HFF-Myc (cell line): Measurements from ENCODE around the gene PTGIR.

ENCODE experiments used
- DNase-seq: peaks from one replicate; pipeline ENCODE4 v3.0.0-alpha.2; 2011; ENCODE audit warnings: low read depth; ENCODE audit errors: extremely low read depth
- H3K4me3 ChIP-seq: replicated peaks from 2 replicates; pipeline ENCODE4 v1.5.1; 2011; ENCODE audit warnings: low read depth, mild to moderate bottlenecking, control low read depth, low read length
- TF ChIP-seq, protein P1 (sequence below): IDR thresholded peaks from 2 replicates; pipeline ENCODE4 v1.5.1; 2012; ENCODE audit warnings: mild to moderate bottlenecking, low read depth, low read length, control low read depth; ENCODE audit errors: missing control alignments

PTGIR gene

DNA sequence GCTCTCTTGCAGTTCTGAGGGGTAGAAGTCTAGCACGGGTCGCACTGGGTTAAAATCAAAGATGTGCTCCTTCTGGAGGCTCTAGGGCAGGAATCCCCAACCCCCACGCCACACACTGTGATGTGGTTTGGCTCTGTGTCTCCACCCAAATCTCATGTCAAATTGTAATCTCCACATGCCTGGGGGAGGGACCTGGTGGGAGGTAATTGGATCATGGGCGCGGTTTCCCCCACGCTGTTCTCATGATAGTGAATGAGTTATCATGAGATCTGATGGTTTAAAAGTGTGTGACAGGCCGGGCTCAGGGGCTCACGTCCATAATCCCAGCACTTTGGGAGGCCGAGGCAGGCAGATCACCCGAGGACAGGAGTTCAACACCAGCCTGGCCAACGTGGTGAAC, 50.4 kb downstream of the PTGIR start:
- no peak for DNase-seq
- H3K4me3 ChIP-seq = no peak overlapping the region
- TF ChIP-seq, protein P1, sequence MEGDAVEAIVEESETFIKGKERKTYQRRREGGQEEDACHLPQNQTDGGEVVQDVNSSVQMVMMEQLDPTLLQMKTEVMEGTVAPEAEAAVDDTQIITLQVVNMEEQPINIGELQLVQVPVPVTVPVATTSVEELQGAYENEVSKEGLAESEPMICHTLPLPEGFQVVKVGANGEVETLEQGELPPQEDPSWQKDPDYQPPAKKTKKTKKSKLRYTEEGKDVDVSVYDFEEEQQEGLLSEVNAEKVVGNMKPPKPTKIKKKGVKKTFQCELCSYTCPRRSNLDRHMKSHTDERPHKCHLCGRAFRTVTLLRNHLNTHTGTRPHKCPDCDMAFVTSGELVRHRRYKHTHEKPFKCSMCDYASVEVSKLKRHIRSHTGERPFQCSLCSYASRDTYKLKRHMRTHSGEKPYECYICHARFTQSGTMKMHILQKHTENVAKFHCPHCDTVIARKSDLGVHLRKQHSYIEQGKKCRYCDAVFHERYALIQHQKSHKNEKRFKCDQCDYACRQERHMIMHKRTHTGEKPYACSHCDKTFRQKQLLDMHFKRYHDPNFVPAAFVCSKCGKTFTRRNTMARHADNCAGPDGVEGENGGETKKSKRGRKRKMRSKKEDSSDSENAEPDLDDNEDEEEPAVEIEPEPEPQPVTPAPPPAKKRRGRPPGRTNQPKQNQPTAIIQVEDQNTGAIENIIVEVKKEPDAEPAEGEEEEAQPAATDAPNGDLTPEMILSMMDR = no peak

DNA sequence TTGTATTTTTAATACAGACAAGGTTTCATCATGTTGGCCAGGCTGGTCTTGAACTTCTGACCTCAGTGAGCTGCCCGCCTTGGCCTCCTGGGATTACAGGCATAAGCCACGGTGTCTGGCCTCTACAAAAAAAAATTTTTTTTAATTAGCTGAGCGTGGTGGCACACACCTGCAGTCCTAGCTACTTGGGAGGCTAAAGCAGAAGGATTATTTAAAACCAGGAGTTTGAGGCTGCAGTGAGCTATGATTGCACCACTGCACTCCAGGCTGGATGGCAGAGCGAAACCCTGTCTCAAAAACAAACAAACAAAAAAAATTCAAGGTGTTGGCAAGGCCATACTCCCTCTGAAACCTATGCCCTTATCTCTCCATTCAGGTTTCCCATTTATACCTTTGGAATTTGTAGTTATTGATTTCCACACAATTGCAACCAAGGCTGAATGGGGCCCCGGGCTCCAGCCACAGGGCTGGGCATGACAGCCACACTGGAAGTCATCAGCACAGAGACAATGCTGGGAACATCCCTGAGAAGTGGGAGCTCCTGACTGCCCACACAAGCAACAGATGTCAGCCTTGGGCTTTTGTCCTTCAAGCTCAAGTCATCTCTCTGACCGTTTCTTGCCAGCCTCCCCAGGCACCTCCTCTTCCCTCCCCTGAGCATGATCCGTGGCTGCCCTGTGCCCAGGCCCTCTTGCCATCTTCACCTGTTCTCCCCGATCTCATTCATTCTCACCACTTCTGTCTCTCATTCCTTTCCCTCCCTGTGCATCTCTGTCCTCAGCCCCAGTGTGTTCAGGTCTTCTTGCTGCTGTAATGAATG, 51.0 kb downstream of the PTGIR start:
- TF ChIP-seq, protein P1 = no peak
- DNase-seq = no peak
- H3K4me3 ChIP-seq = no peak overlapping the region

DNA sequence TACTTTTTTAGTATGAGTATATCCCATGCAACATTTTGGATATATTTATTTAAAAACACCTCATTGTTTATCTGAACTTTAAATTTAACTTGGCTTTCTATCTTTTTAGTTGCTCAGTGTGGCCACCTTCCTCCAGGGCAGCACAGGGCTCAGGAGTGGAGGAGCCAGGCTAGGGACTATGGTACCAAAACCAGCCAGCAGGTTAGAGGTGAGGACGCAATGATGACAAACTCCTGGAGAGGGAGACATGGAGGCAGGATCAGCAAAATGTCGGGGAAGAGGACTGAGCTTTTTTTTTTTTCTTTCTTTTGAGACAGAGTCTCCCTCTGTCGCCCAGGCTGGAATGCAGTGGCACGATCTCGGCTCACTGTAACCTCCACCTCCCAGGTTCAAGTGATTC, 53.4 kb downstream of the PTGIR start:
- TF ChIP-seq, protein P1 = peak; percentile 17
- no peak for DNase-seq
- H3K4me3 ChIP-seq = no peak overlapping the region
